C4-2B (cell line): ENCODE measurements around the gene HDAC2.

Experiments
- ZFX ChIP-seq: fragments of 450-650 bp; IDR thresholded peaks from 2 replicates; pipeline ENCODE4 v1.6.1; 2017
- TF ChIP-seq, protein P1 (sequence below): fragments of 450-650 bp; conservative IDR thresholded peaks from 2 replicates; pipeline ENCODE4 v1.5.1; 2017; ENCODE audit warnings: mild to moderate bottlenecking

- TF ChIP-seq, protein P1, sequence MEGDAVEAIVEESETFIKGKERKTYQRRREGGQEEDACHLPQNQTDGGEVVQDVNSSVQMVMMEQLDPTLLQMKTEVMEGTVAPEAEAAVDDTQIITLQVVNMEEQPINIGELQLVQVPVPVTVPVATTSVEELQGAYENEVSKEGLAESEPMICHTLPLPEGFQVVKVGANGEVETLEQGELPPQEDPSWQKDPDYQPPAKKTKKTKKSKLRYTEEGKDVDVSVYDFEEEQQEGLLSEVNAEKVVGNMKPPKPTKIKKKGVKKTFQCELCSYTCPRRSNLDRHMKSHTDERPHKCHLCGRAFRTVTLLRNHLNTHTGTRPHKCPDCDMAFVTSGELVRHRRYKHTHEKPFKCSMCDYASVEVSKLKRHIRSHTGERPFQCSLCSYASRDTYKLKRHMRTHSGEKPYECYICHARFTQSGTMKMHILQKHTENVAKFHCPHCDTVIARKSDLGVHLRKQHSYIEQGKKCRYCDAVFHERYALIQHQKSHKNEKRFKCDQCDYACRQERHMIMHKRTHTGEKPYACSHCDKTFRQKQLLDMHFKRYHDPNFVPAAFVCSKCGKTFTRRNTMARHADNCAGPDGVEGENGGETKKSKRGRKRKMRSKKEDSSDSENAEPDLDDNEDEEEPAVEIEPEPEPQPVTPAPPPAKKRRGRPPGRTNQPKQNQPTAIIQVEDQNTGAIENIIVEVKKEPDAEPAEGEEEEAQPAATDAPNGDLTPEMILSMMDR: no peak
- no peak for TF ChIP-seq ZFX
Measured at GRCh38 chr6:113998811-113999210, 27.9 kb upstream of the HDAC2 start.
